Epithelial cell of proximal tubule (primary cell): ENCODE measurements around the gene RBP3. TPM values are rescaled to one million over a fixed set of nuclear protein-coding genes. Genes with fewer than 3 reads are reported as not detected.

Experiments used
- DNase-seq: peaks from one replicate; pipeline ENCODE4 v3.0.0-alpha.2; 2011; ENCODE audit warnings: low read depth
- H3K4me3 ChIP-seq: 2 replicates; pipeline ENCODE4 v1.5.1; 2011; ENCODE audit warnings: low read depth, mild to moderate bottlenecking, low read length
- total RNA-seq: library from RNA; depleted of rRNA; stranded (reverse); fragments of >200 nt; gene quantifications from 2 replicates; pipeline ENCODE4 v1.2.3, GENCODE V29; 2015
- TF ChIP-seq, protein P1 (sequence below): conservative IDR thresholded peaks from 2 replicates; pipeline ENCODE4 v1.5.1; 2012; ENCODE audit warnings: low read depth, mild to moderate bottlenecking, low read length

RBP3 gene
- total RNA-seq, 1 donor from 2014 or later = not detected

DNA sequence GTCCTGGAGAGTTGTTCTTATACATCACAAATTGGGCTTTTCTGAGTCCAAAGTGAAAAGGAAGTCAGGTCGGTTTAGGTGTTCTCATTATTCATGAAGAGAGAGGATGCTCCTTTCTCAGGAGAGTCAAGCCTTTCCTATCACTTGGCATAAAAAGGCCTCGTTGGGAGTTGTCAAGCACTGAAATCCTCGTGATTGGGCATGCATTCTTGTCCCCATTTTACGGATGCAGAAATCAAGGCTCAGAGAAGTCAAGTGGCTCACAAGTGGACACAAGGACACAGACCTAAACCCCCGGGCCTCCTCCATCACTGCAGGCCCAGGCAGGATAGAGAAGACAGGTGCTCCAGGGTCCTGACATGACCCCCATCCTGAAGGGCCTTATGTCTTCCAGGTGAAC is 8.5 kb downstream of the RBP3 start:
- DNase-seq = no peak
- TF ChIP-seq, protein P1, sequence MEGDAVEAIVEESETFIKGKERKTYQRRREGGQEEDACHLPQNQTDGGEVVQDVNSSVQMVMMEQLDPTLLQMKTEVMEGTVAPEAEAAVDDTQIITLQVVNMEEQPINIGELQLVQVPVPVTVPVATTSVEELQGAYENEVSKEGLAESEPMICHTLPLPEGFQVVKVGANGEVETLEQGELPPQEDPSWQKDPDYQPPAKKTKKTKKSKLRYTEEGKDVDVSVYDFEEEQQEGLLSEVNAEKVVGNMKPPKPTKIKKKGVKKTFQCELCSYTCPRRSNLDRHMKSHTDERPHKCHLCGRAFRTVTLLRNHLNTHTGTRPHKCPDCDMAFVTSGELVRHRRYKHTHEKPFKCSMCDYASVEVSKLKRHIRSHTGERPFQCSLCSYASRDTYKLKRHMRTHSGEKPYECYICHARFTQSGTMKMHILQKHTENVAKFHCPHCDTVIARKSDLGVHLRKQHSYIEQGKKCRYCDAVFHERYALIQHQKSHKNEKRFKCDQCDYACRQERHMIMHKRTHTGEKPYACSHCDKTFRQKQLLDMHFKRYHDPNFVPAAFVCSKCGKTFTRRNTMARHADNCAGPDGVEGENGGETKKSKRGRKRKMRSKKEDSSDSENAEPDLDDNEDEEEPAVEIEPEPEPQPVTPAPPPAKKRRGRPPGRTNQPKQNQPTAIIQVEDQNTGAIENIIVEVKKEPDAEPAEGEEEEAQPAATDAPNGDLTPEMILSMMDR = no peak
- no peak overlapping the region for H3K4me3 ChIP-seq

DNA sequence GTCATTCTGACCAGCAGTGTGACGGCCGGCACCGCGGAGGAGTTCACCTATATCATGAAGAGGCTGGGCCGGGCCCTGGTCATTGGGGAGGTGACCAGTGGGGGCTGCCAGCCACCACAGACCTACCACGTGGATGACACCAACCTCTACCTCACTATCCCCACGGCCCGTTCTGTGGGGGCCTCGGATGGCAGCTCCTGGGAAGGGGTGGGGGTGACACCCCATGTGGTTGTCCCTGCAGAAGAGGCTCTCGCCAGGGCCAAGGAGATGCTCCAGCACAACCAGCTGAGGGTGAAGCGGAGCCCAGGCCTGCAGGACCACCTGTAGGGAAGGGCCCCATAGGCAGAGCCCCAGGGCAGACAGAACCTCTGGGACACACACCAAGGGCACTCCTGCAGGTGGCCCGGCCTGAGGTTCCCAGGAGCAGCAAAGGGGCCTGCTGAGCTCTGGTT is 9.0 kb downstream of the RBP3 start:
- H3K4me3 ChIP-seq = no peak overlapping the region
- DNase-seq = no peak
- TF ChIP-seq, protein P1 = no peak

- TF ChIP-seq, protein P1 = no peak
Measured at GRCh38 chr10:47357911-47358310, 9.7 kb downstream of the RBP3 start.

DNA sequence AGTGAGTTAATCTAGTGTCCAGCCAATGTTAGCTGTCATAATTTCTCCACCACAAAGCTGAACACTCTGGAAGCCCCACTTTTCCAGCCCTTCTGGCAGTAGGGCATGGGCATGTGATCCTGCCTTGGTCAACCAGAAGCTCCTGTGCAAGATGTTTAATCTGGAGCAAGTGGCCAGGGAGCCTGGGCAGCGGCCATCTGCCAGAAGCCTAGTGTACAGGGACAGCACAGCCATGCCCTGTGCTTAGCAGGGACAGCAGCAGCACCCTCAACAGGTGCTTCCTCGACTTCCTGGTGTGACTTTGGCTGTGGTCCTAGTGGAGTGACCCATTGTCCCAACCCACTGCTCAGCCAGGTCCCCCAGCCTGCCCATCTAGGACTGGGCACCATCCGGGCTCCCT is 10.3 kb downstream of the RBP3 start:
- TF ChIP-seq, protein P1 = no peak
- no peak for DNase-seq
- H3K4me3 ChIP-seq = no peak overlapping the region

More at GRCh38 chr10:47357911-47358310, 9.7 kb downstream of the RBP3 start:
- H3K4me3 ChIP-seq = no peak overlapping the region
- no peak for DNase-seq

DNA sequence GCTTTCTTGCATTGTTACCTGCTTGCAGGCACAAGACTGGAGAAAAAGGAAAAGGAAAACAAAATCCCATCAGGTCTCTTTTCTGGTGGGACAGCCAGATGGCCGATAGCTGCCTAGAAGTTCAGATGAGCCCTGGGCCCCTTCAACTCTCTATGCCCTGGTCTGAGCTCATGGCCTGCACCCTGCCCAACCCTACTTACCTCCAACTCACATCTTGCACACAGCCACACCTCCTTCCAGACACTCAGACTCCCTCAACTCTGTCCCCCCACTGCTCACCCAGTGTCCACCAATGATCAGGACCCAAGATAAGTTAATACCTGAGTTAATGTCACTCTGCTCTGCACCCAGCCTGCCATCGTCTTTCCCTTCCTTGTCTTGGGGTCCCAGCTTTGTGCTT is 10.9 kb downstream of the RBP3 start:
- TF ChIP-seq, protein P1 = no peak
- no peak overlapping the region for H3K4me3 ChIP-seq
- no peak for DNase-seq

DNA sequence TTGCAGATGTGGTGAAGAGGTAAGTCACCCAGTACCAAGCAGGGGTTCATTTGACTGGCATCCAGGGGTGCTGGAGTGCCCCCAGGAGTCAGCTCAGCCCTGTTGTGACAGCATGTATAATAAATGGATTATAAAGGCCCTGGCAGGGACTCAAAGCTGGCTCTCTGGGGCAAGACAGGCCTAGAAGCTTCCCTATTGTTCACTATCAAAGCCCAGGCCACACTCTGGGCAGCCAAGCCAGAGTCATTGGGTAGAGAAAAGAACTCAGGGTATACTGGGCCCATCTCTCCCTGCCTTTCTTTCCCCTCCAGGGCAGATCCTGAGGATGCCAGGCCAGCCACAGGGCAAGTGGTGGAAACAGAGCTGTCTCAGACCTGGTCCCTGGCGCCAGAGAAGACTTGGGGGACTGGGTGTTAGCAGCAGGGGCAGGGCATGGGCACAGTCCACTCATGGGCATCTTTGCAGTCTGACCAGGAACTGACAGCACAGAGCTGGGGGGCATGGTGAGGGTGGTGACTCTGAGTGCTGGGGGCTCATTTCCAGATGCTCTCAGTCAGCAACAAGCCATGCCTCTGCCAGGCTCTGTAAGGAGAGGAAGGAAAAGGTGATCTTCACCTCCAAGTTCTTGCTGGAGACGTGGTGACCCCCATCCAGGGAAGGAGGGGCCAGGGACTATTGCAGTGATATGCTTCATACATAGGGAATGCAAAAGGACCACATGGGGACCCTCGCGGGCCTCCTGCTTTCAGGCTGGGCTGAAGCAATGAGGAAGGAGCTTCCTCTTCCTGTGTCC is 11.7 kb downstream of the RBP3 start:
- TF ChIP-seq, protein P1 = no peak
- no peak overlapping the region for H3K4me3 ChIP-seq
- DNase-seq = no peak
